Fibroblast of skin of right biceps (primary cell): ENCODE measurements around the gene TAC4.

Source experiments
- DNase-seq: peaks from one replicate; pipeline ENCODE4 v3.0.0-alpha.2; 2013

Gene TAC4, protein sequence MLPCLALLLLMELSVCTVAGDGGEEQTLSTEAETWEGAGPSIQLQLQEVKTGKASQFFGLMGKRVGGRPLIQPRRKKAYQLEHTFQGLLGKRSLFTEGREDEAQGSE

DNA sequence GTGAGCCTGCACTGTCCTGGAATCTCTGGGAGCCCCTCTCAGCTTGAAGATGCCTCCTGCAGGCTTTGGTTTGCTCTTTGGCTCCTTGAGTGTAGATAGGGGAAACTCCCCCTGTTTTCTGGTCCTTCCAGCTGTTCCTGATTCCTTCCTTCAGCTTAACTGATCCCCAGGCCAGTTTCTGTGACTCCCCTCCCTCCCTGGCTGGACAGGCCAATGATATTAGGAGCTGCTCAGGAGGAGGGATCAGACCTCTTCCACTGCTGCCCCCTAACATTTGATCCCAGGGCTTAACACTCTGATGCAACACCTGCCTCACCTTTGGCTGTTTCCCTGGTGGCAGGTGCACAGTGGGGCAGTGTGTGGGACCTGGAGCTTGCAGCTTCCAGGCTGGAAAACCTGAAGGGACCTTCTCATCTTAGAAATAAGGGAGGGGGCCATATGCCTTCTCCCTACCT lies at the start of gene TAC4:
TSS of gene TAC4 (minus strand) at position 51 of the 455 bp plus-strand sequence. CDS start 52 bp downstream, outside the sequence.
- no peak for DNase-seq

DNA sequence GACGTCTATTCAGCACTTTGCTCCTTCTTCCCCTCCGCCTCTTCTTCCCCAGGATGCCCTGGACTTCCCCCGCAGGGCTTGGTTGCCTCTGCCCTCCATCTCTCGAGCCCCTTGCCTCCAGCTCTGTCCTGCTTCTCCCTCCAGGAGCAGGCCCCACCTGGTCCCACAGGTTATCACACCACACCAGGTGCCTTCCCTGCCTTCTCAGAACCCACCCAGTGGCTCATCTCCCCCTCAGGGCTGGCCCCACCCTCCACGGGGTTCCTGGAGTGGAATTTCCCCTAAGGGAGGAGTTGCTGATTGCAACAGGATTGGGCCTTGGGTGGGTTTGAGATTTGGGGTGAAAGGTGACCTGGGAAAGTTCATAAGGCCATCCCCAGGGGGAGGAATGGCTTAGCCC lies 49.0 kb upstream of the TAC4 start:
- DNase-seq = no peak

DNA sequence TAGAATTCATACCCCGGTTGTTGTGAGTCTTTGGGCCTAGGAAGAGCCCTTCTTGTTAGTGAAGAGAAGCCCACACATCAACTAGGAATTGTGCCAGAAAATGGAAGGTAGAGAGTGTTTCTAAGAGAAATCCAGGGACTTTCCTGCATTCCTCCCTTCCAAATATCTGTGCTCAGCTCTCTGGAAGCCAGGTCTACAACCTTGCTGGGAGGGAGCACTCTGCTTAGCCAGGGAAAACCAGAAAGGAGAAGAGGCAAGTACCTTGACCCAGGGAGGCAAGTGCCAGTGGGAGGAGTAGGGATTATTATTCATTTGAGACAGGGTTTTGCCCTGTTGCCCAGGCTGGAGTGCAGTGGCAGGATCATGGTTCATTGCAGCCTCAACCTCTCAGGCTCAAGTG lies 48.4 kb upstream of the TAC4 start:
- no peak for DNase-seq

- DNase-seq = no peak
Observed at GRCh38 chr17:49895812-49896211, 47.9 kb upstream of the TAC4 start.

DNA sequence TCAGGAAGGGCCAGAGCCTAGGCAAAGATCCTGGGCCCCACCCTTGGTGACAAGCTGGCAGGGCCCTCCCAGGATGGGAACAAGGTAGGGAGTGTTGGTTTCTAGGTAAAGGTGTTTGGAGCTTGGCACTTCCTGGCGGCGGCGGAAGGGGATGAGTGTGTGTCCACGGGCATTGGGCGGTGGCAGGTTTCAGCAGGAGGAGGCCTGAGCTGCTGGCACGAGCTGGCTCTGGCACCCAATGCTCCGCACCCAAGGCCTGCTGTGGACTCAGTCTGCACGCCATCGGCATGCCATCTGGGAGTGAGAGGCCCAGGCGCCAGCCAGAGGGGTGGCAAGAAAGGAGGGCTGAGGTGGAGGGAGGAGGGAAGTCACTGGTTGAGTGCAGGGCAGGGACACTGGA lies 46.9 kb upstream of the TAC4 start:
- DNase-seq = no peak

DNA sequence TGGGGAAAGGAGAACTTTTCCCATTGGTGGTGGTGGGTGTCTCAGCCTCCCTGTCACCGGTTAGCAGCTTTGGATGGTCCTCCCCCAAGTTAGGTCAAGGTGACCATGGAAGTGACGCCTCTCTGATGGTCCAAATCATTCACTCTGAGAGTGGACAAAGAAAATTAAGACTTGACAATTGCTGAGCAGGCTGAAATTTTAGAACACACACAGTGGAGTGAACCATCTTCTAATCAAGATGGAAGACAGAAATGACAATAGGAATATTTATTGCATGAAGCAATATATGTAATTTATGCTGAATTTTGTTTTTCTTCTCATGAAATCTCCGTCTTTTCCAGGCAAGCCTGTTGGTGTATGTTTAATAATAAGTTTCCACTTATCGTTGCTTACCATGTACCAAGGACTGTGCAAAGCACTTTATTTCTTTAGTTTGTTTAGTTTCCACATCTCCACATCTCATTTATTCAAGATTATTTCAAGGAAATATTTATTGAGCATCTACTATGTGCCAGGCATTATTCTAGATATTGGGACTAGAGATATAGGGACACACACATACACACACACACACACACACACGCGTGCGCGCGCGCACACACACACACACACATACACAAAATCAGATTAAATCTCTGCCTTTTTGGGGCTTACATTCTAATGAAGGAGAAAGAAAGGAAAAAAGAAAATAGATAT lies 44.0 kb upstream of the TAC4 start:
- DNase-seq = no peak

- DNase-seq = no peak
Observed at GRCh38 chr17:49891271-49891670, 43.4 kb upstream of the TAC4 start.

GRCh38 chr17:49890852-49891251 lies 43.0 kb upstream of the TAC4 start:
- DNase-seq = no peak

DNA sequence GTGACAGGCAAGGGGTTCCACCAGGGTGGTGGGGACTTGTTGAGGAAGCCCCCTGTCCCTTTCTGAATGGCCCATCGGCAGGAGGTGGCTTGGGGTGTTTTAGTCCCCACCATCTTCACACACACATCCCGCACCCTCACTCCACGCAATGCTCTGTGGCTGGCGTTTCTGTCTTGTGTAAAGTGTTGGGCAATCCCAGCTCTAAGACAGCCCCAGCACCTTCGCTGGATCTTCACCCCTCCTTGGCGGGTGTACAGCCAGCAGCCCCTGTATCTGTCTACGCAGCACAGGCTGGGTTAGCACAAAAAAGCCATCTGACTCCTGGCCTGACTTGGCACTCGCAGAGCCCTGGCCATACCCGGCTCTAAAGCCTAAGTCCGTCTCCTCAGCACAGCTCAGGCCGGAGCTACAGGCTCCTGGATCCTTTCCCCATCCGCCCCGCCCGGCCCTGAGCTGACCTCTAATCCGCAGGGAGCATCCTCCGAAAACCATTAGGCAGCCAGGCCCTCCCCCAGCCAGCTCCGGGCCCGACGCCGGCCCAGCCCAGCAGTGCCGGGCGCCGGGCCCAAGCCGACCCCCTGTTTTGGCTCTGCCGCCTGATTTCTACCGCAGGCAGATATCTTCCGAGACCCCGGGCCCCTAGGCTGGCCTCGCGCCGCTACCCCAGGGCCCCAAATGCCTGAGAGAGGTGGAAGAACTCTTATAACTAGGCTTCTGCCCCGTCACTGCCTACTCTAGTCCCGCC lies 42.4 kb upstream of the TAC4 start:
- DNase-seq = no peak

DNA sequence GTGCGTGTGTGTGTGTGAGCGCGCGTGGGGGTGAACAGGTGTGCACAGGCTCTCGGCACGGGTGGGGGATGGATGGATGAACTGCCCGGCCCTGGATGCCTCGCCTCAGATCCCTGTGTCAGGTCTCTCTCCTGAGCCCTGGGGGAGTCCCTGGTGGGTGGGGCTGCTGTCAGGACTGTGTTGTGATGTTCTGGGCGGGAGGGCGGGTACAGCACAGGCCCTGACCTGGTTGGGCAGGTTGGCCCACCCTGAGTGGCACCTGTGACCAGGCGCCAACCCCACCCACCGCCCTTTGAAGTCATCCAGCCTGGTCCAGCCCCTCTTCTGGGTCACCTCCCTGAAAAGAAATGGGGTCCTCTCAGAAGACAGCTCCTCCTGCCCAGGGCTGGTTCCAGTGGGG lies 41.6 kb upstream of the TAC4 start:
- no peak for DNase-seq

- no peak for DNase-seq
Observed at GRCh38 chr17:49887744-49888360, 40.0 kb upstream of the TAC4 start.

DNA sequence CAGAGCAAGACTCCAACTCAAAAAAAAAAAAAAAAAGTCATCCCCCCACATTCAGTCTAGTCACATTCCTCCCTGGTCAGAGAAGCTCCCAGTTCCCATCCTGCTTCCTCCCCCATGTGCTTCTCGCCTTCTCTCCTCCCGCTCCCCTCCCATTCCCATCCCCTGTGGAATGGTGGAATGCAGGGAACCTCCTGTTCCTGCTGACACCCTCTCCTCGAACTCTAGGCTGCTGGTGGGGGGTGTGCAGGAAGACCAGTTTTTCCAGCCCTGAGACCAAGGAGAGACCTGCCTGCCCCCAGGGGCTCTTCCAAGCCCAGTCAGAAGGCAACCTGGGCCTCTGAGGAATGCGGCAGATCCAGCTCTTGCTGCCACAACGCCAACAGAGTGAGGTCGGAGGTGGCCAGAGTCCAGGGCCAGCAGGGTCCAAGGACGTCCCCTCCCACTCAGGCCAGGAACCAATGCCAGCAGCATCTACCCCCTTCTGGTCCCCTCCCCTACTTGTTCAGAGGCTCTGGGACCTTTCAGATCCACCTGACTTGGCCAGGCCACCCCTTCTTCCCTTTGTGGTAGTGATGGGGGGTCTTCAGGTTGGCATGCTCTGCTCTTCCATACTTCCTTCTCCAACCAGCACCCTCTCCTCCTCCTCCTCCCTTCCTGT lies 39.3 kb upstream of the TAC4 start:
- peak; percentile 55 for DNase-seq

- no peak for DNase-seq
Observed at GRCh38 chr17:49886036-49886435, 38.2 kb upstream of the TAC4 start.

DNA sequence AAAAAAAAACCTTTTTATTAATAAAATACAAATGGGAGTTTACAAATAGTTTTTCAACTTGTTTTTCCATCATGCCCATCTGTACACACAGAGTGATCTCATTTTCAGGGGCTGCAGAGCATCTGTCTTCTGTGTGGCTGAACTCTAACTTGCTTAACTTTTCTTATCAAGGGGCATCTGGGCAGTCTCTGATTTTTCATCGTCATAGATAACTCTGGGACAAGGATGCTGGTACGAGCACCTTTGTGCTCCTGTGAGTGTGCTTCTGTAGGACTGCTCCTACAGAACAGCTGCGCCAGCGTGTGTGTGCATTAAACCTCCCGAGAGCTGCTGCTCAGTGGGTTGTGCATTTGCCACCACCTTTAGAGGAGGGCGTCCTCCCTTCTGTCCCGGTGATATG lies 34.6 kb upstream of the TAC4 start:
- DNase-seq = no peak

- DNase-seq = no peak
Observed at GRCh38 chr17:49881054-49881402, 33.2 kb upstream of the TAC4 start.

- DNase-seq = peak; percentile 56
Observed at GRCh38 chr17:49880291-49881053, 32.6 kb upstream of the TAC4 start.

GRCh38 chr17:49878931-49879904 lies 31.3 kb upstream of the TAC4 start:
- no peak for DNase-seq

DNA sequence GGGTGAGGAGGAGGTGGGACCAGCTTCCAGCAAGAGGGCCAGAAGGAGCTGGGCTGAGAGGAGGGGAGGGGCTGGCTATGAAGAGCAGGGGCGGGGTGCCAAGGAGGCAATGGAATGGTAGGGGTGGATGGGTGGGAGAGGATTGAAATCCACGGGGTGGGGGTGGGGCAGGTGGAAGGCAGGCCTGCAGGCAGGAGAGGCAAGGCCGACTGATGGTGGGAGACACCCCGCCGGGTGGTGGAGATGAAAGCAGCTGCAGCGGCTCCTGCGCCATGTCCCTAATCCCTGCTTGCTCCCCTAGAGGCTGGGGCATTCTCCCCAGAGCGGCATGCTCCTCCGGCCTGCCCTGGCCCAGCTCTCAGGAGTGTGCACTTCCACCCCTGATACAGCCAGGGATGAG lies 27.8 kb upstream of the TAC4 start:
- no peak for DNase-seq

- DNase-seq = no peak
Observed at GRCh38 chr17:49874911-49875310, 27.0 kb upstream of the TAC4 start.

DNA sequence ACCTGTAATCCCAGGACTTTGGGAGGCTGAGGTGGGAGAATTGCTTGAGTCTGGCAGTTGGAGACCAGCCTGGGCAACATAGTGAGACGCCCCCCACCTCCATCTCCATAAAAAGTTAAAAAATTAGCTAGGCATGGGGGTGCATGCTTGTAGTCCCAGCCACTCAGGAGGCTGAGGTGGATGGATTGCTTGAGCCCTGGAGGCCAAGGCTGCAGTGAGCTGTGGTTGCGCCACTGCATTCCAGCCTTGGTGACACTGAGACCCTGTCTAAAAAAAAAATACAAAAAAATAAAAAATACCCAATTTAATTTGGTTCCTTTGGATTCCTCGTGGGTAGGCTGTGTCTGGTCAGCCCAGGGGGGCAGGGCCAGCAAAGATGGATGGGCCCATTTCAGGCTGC lies 26.1 kb upstream of the TAC4 start:
- no peak for DNase-seq

DNA sequence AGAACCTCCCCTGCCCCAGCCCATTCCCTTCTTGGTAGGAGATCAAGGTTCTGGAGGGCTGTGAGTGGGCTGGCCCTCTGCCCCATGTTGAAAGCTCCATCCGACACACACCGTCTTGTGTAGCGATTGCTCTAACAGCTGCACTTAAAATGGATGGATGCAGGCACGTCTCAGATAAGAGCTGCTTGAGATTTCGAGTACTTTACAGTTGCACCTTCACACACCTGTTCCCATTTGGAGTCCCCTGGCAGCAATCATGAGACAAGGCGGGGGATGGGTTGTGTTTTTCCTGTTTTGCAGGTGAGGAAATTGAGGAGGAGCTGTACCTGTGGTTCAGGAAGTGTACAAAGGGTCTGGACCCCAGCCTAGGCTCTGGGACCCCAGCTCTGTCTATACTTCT lies 25.6 kb upstream of the TAC4 start:
- no peak for DNase-seq
